Mucosa of descending colon (tissue), 3 donors: ENCODE measurements around the gene PRDM1. TPM values are rescaled to one million over a fixed set of nuclear protein-coding genes. Genes with fewer than 3 reads are reported as not detected.

Source experiments
- ATAC-seq: fragments of 200-7000 bp; cut with Tn5 transposase; one replicate; pipeline ENCODE4 v1.9.1; 2020; ENCODE audit warnings: mild to moderate bottlenecking, moderate library complexity
- DNase-seq, 3 donors: peaks; one replicate each; pipeline ENCODE4 v3.0.0-alpha.2; 2020
- H3K36me3 ChIP-seq: fragments of 200-600 bp; one replicate; pipeline ENCODE4 v1.8.0; 2021; ENCODE audit warnings: low read depth, mild to moderate bottlenecking
- H3K4me1 ChIP-seq: fragments of 200-600 bp; one replicate; pipeline ENCODE4 v1.8.0; 2021; ENCODE audit warnings: low read depth, mild to moderate bottlenecking
- H3K4me3 ChIP-seq: fragments of 200-600 bp; one replicate; pipeline ENCODE4 v1.8.0; 2021; ENCODE audit warnings: mild to moderate bottlenecking
- H3K9me3 ChIP-seq: fragments of 200-600 bp; one replicate; pipeline ENCODE4 v1.8.0; 2021; ENCODE audit warnings: mild to moderate bottlenecking
- intact Hi-C, 2 donors: fragments of 100-400 bp; cut with DNase I in 1 of 2; cut with micrococcal nuclease in 1 of 2; formaldehyde crosslinking; loops; one replicate each; pipeline versions ENCODE4 v1.11.0 to v1.11.1; 2022; cut with DNase I, micrococcal nuclease
- total RNA-seq, 3 donors: library from RNA; stranded (reverse); fragmentation: NEBNext Ultra II Directional in 2 of 3; extraction: Animal tissue kit (Norgen Biotek cat#: 25700) in 2 of 3; gene quantifications; one replicate each; pipeline versions ENCODE4 v1.2.1 to v1.2.4, GENCODE V29; 2021 to 2023
- TF ChIP-seq, protein P1 (sequence below): fragments of 200-600 bp; IDR thresholded peaks from one replicate; pipeline ENCODE4 v1.8.0; 2022; ENCODE audit warnings: antibody characterized with exemption, mild to moderate bottlenecking
- donor health status: DM: no; HTN: no; CAD: no; lungs with moderate emphysema.
- donor health status: DM: no; HTN: no; CAD: no.
- donor health status: DM: no; HTN: yes; CAD: no.

Gene PRDM1
- total RNA-seq, 3 donors from 2014 or later, result 10.5 to 30.7 (median 23.4) TPM

DNA sequence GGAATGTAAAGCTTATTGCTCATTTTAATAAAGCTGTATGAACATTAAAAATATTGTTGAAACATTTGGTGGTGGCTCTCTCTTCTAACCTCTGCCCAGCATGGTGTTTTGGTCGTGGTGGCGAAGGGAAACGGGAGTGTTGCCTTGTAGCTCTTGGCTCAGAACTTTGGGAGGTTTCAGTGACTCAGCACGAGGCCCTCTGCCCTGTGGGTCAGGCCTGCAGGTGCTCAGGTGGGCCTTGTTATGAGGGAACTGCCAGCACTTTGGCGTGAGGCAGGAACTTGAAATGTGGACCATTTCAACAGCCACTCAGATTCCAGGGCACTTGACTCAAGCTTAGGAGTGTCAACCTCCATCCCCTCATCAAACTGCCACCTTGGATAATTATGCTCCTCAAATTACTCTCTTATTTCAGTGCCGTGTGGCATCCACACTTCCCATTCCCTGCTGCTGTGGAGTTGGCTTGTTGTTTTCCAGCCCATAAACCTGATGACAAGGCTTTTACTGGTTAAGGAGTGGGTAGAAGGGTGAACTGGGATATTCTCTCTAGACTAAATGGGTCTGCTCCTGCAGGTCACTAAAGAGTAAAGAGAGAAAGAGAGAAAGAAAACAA is 36.3 kb downstream of the PRDM1 start:
- DNase-seq (peak in 1 of 3 donors; percentile 21), ATAC-seq (no peak)
- Histone ChIP-seq H3K9me3 (no peaks in the 10 kb centered on the region), H3K4me3 (no peak overlapping the region), H3K4me1 (peaks cover 8% of the 10 kb centered on the region), H3K36me3 (no peaks in the 10 kb centered on the region)
- intact Hi-C loops, result no loop called here
- TF ChIP-seq, protein P1, sequence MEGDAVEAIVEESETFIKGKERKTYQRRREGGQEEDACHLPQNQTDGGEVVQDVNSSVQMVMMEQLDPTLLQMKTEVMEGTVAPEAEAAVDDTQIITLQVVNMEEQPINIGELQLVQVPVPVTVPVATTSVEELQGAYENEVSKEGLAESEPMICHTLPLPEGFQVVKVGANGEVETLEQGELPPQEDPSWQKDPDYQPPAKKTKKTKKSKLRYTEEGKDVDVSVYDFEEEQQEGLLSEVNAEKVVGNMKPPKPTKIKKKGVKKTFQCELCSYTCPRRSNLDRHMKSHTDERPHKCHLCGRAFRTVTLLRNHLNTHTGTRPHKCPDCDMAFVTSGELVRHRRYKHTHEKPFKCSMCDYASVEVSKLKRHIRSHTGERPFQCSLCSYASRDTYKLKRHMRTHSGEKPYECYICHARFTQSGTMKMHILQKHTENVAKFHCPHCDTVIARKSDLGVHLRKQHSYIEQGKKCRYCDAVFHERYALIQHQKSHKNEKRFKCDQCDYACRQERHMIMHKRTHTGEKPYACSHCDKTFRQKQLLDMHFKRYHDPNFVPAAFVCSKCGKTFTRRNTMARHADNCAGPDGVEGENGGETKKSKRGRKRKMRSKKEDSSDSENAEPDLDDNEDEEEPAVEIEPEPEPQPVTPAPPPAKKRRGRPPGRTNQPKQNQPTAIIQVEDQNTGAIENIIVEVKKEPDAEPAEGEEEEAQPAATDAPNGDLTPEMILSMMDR, result no peak

GRCh38 chr6:106122938-106123656 is 37.0 kb downstream of the PRDM1 start:
- TF ChIP-seq, protein P1, result no peak
- peaks cover 8% of the 10 kb centered on the region for H3K4me1 ChIP-seq
- ATAC-seq (no peak), DNase-seq (no peak)
- intact Hi-C loops, result no loop called here
- no peak overlapping the region for H3K4me3 ChIP-seq
- no peaks in the 10 kb centered on the region for H3K9me3 ChIP-seq
- H3K36me3 ChIP-seq, result no peaks in the 10 kb centered on the region

GRCh38 chr6:106124015-106124414 is 37.9 kb downstream of the PRDM1 start:
- TF ChIP-seq, protein P1, result no peak
- ATAC-seq, result no peak
- Histone ChIP-seq H3K4me1 (peaks cover 11% of the 10 kb centered on the region), H3K9me3 (no peaks in the 10 kb centered on the region), H3K36me3 (no peaks in the 10 kb centered on the region), H3K4me3 (no peak overlapping the region)
- no peak for DNase-seq
- intact Hi-C loops, result no loop called here

GRCh38 chr6:106124437-106125430 is 38.6 kb downstream of the PRDM1 start:
- TF ChIP-seq, protein P1, result no peak
- no peak for ATAC-seq
- intact Hi-C loops, result no loop called here
- no peak for DNase-seq
- Histone ChIP-seq H3K4me1 (peaks cover 16% of the 10 kb centered on the region), H3K4me3 (no peak overlapping the region), H3K9me3 (no peaks in the 10 kb centered on the region), H3K36me3 (no peaks in the 10 kb centered on the region)

DNA sequence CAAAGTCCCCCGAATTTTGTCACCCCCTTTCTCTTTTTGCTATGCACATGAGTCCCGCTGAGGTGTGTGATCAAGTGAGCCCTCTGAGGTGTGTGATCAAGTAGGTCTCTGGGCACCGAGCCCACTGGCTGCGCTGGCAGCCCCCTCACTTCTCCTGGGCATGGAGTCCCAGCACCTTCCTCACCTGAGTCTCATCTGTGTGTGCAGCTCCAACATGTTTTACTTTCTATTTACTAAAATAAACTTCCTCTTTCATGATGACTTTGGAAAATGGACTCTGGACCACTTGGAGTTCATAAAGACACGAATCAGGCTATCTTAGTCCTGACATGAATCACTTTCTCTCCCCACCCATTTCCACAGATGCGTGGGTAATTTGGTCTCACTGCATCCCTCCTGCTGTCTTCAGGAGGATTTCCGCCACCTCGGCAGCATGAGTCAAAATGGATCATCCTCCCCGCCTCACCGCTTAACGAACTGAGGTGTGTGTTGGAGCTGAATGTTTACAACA is 39.8 kb downstream of the PRDM1 start:
- H3K4me3 ChIP-seq, result no peak overlapping the region
- DNase-seq, result peak; percentile 56 to 61 (median 61)
- TF ChIP-seq, protein P1, result no peak

More for the DNA sequence above, 39.8 kb downstream of the PRDM1 start:
- ATAC-seq, result peak; percentile 87
- Histone ChIP-seq H3K36me3 (no peaks in the 10 kb centered on the region), H3K4me1 (peaks cover 20% of the 10 kb centered on the region), H3K9me3 (no peaks in the 10 kb centered on the region)
- intact Hi-C loops, result no loop called here
